GM12864 (cell line): Measurements from ENCODE around the gene RAI1.

Experiments
- DNase-seq: peaks from one replicate; pipeline ENCODE4 v3.0.0-alpha.2; 2011; ENCODE audit warnings: low read depth
- H3K4me3 ChIP-seq: 2 replicates; pipeline ENCODE4 v1.5.1; 2011; ENCODE audit warnings: mild to moderate bottlenecking, low read depth, low read length, control low read depth
- TF ChIP-seq, protein P1 (sequence below): IDR thresholded peaks from 2 replicates; pipeline ENCODE4 v1.5.1; 2011; ENCODE audit warnings: low read depth, mild to moderate bottlenecking, moderate library complexity, low read length, control low read depth, inconsistent platforms; ENCODE audit errors: missing control alignments

Gene RAI1

DNA sequence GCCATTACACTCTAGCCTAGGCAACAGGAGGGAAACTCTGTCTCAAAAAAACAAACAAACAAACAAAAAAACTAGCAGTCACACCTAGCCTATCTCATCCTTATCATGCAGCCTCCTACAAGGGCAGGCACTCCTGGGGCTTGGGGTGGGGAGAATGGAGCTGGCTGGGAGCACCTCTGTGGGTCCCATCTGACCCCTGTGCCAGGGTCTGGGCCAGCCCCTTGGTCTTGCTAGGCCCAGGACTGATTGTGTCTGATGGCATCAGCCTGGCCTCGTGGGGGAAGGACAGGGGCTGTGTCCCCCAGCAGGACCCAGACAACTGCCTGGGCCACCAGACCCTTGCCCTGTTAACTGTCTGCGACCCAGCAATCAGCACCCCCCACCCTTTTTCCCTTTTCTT, 105.7 kb downstream of the RAI1 start:
- no peak for DNase-seq
- TF ChIP-seq, protein P1, sequence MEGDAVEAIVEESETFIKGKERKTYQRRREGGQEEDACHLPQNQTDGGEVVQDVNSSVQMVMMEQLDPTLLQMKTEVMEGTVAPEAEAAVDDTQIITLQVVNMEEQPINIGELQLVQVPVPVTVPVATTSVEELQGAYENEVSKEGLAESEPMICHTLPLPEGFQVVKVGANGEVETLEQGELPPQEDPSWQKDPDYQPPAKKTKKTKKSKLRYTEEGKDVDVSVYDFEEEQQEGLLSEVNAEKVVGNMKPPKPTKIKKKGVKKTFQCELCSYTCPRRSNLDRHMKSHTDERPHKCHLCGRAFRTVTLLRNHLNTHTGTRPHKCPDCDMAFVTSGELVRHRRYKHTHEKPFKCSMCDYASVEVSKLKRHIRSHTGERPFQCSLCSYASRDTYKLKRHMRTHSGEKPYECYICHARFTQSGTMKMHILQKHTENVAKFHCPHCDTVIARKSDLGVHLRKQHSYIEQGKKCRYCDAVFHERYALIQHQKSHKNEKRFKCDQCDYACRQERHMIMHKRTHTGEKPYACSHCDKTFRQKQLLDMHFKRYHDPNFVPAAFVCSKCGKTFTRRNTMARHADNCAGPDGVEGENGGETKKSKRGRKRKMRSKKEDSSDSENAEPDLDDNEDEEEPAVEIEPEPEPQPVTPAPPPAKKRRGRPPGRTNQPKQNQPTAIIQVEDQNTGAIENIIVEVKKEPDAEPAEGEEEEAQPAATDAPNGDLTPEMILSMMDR, result no peak
- H3K4me3 ChIP-seq, result no peak overlapping the region

DNA sequence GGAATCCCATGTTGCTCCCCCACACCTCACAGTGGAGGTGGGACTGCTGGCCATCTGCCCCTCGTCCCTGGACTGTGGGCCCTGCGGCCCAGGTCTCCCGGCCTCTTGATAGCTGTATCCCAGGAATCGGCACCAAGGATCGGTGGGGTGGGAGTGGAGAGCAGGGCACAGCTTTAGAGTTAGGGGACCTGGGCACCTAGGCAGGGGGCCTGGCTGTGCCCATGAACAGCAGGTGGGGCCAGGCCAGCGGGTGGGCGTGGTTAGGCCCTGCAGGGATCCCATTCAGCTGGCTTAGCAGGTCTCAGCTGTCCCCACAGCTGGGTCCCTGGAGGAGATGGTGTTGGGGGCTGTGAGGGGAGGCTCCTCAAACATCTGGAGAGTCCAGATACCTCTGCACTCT, 106.3 kb downstream of the RAI1 start:
- H3K4me3 ChIP-seq, result no peak overlapping the region
- TF ChIP-seq, protein P1, result no peak
- no peak for DNase-seq

DNA sequence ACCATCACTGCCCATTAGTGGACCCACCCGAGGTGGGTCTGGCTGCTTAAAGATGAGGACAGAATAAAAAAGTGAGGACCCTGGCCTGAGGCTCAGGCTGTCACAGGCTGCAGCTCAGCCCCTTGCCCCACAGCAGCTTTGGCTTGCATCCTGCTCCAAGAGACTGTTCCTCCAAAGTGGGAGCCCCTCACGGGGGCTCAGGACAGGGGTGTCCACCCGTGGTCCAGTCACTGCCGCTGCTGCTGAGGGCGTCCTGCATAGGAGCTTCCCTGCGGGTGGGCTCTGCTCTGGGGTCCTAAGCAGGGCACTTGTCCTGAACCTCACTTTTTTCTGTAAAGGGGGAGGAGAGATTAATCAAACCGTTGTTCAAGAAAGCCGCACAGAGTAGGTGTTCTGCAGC, 107.7 kb downstream of the RAI1 start:
- DNase-seq, result no peak
- H3K4me3 ChIP-seq, result no peak overlapping the region
- TF ChIP-seq, protein P1, result no peak

DNA sequence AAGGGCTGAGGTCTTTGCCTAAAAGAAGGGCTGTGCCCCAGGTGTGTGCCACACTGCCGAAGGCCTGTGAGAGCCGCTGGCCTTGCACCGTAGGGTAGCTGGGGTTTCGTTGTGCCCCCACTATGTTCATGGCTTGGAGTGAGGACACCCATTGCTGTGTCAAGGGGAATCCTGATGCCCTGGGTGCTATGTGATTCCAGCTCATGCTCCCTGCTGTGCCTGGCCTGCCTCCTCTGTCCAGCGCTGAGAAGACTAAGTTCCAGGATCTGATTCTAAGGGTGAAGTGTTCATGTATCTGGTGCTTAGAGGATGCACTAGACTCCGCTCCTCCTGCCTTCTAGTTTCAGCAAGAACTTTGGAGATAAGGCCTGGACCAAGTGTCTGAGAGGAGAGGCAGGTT, 108.2 kb downstream of the RAI1 start:
- TF ChIP-seq, protein P1, result no peak
- DNase-seq, result no peak
- H3K4me3 ChIP-seq, result no peak overlapping the region

DNA sequence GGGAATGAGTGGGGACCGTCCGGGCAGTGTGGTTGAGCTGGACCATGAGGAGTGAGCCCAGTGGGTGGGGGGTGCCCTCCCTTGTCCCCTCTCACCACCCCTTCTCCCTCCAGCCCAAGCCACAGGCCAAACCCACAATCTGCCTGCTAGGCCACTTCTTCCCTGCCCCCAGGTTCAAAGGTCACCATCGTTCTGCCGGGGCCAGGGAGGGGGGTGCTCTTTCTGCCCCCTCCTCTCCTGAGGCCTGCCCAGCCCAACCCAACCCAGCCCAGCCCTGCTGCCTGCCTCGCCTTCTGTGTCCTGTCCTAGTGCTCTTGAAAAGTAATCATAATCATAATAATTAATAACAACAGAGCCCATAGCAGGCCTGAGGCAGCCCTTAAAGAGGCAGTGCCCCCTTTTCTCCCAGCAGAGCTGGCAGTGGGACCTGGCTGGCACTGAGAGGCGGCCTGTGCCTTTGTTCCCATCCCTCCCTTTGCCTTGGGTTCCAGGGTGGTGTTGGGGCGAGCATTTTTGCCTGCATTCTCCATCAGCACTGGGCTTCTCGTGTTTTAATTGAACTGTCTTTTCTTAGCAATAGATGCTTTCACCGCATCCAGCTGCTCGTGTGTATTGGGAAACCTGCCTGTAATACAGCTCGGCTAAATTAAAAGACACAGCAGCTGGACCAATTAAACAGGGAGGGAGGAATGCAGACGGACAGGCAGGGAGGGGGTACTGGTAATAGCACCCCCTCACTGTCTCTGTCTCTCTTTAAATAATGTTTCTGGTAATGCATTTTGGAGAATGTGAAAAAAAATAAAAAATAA, 108.8 kb downstream of the RAI1 start:
- no peak for DNase-seq
- H3K4me3 ChIP-seq, result no peak overlapping the region
- TF ChIP-seq, protein P1, result no peak

DNA sequence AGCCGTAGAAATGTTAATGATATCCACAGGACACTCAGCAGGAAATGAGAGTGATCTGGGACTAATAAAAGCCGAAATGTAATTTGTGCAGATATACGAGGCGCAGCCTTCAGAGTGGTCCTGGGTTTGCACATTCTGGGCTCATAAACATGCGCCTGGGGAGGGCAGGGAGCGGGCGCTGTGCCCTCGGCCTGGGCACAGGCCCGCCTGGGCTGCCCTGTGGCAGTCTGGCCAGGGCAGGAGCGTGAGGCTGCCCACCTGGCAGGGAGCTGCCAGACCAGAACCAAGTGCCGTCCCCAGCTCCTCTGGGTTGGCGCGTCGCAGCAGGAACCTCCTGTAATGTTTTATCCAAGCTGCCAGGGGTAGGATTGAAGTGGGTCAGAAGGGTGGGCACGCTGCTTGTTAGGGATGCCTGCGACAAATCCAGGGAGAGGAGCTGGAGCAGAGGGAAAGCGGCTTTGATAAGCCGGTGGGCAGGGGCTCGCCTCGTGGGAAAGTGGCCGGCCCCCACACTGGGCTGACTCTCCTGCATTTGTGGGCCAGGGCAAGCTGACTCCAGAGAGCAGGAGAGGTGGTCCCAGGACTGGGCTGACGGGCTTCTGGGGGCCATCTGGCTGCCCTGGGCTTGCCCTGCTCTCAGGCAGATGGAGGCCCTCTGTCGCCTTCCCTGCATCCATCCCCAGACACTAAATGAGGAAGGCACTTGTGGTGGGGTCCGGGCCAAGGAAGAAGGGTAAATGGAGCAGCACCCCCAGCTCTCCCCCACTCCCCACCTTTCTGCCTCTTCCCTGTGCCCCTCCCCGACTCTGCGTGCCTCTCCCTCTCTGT, 109.6 kb downstream of the RAI1 start:
- TF ChIP-seq, protein P1, result no peak
- H3K4me3 ChIP-seq, result no peak overlapping the region
- DNase-seq, result no peak
